GM20431 (cell line): ENCODE measurements around the gene FOXC2.

Experiments
- in situ Hi-C: fragments of 300-500 bp; cut with MseI, MboI; formaldehyde crosslinking; loops from one replicate; pipeline ENCODE4 v1.15.0; 2020; ENCODE audit warnings: low sequenced_read_pairs; ENCODE audit not compliant: unreplicated experiment

The FOXC2 gene

DNA sequence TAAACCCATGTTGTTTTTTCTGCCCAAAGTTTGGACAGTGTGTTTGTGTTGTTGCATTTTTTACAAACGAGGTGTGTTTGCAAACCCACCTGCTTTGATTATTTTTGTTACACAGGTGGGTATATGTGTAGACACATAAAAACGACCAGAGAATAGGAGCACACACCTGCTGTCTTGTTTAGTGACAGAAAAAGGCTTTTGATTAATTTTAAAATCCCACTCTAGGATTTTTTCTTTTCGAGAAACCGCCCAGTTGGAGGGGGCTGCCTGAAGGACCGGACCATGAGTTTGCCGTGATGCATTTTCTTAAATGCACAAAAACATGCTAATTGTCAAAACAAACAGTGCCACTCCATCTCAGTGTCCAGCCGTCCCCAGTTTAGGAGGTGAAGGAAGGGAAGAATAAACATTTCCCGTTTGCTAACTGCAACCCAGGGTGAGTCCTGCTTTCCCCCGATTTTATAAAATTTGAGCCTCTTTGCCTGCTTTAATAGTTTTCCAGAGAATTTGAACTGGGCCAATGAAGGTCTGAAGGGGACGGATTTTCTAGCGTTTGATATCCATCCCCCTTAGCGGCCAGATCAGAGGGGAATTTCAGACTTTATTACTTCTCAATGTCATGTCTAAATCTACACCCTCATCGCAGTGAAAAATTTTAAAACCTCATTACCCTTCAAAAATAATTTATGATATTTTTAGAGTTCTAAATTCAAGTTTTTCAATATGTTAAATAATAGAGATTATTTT, 3.2 kb downstream of the FOXC2 start:
- in situ Hi-C loops = loop anchor here (10.0 to 25.0 kb wide), 2 partner anchors 485 to 717 kb away; no protein-coding TSS in a partner anchor

GRCh38 chr16:86570558-86571529, 4.2 kb downstream of the FOXC2 start:
- in situ Hi-C loops = loop anchor here (25.0 kb wide), 1 partner anchor 716 kb away; no protein-coding TSS in a partner anchor

DNA sequence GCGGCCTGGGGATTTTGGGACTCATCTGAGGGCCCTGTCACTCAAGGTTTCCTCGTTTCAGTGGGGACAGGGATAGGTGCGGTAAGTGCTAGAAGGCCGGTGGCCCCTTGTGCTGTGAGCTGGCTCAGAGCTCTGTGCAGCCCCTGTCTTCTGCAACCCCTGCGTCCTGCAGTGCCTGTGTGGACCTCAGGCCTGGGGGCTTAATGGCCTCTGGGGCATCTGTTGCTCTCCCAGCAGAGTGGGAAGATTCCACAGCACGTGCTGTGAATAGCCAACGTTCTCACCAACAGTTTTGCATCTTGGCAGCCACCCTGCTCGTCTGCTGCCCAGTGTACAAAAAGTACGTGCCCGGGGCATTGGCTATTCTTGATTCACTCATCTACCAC, 4.9 kb downstream of the FOXC2 start:
- in situ Hi-C loops = loop anchor here (25.0 kb wide), 1 partner anchor 716 kb away; no protein-coding TSS in a partner anchor

GRCh38 chr16:86572041-86572521, 5.5 kb downstream of the FOXC2 start:
- in situ Hi-C loops = loop anchor here (25.0 kb wide), 1 partner anchor 715 kb away; no protein-coding TSS in a partner anchor

DNA sequence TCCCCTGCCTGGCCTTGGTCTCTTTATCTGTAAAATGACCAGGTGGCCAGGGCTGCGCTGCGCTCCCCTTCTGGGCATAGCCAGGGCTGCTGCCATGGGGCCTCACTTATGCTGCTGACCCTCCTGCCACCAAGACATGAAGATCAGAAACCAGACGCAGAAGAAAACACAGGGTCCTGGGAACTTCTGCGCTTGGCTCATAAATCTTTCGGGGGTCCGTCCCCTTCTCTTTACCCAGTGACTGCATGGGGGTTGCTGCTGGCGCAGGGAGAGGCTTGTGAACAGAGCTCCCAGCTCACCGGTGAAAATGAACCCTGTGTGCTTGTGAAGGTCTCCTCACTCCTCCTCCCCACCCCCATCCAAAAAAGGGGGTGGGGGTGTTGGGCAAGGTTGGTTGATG, 6.0 kb downstream of the FOXC2 start:
- in situ Hi-C loops = loop anchor here (25.0 kb wide), 1 partner anchor 715 kb away; no protein-coding TSS in a partner anchor

DNA sequence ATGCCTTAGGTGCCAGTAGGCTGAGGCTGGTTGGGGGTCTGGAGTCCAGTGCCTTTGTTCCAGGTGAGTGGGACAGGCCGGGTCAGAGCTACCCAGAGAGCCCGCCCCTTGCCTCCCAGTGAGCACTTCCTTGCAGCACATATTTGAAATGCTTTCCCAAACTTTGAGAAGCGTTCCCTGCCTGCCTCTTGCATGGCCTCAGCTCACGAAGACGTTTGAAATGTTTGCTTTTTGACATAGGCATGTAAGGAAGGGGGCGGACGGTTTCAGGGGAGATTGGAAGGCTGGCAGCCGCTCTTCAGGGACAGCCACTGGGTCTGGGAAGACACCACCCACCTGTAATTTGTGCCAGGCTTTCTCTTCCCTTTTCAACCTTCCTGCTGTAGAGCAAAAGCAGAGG, 6.6 kb downstream of the FOXC2 start:
- in situ Hi-C loops = loop anchor here (25.0 kb wide), 1 partner anchor 714 kb away; no protein-coding TSS in a partner anchor

- in situ Hi-C loops = loop anchor here (25.0 kb wide), 1 partner anchor 713 kb away; no protein-coding TSS in a partner anchor
These were observed 7.2 kb downstream of the FOXC2 start for GRCh38 chr16:86573646-86574508.

GRCh38 chr16:86574646-86575045, 8.0 kb downstream of the FOXC2 start:
- in situ Hi-C loops = loop anchor here (25.0 kb wide), 1 partner anchor 713 kb away; no protein-coding TSS in a partner anchor

GRCh38 chr16:86575095-86575685, 8.6 kb downstream of the FOXC2 start:
- in situ Hi-C loops = no loop called here

DNA sequence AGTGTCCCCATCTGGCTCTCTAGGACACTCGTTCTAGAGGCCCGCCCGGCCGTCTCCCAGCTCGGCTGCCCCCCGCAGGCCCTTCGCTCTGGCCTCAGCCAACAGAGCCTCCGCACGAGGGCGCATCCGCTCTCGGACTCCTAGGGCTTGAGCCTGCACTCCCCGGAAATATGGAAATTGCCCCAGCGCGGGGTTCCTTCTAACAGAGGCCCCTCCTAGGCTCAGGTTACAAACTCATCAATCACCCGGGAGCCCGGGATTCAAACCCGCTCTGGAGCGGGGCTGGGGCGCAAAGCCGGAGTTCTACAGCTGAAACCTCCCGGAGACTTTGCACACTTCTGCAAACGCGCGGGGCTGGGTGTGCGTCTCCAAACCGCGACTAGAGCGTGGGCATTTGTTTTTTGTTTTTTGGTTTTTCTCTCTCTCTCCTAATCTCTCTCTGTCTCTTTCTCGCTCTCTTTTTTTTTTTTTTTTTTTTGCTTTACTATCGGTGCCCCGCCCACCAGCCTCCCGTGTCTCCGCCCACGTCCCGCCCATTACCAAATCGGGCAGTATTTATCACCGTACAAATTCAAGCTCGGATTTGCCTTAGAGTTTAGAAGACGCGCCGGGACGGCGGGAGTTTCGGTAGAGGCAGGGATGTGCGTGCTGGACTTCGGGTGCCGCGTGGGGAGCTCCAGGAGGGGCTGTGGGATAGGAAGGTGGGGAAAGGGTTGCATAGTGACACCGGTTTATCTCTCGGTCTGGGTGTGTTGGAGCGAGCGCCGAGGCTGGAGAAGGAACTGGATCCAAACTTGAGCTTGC, 9.3 kb downstream of the FOXC2 start:
- in situ Hi-C loops = no loop called here

DNA sequence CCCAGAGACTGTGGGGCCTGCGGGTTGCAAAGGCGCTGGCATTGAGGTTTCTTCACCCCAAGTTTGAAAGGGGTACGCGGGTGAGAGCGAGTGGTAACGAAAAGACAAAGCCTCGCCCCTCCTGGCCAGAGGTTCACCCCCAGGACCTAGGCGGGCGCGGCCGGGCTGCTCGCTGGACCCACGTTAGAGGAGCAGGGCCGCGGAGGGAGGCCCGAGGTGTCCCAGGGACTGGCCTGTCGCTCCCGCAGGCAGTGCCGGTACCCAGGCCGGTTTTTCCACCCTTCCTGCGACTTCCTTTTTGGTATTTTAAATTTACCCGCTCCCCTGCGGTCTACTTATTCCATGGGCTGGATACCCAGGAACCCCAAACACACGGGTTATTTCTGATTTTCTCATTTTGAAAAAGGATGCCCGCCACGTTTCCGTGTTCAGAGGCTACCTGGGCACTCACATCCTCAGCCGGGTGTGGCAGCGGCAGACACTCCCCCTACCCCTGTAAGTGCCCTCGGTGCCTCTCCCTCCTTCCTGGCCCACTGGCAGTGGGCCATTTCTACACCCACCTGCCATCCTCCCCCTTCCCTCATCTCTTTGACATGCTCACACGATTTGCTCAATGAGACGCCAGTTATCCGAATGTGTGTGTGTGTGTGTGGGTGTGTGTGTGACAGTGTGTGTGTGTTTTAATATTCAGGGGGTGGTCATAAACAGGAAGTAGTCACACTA, 10.1 kb downstream of the FOXC2 start:
- in situ Hi-C loops = no loop called here

GRCh38 chr16:86577314-86577971, 10.8 kb downstream of the FOXC2 start:
- in situ Hi-C loops = no loop called here

GRCh38 chr16:86578061-86578599, 11.5 kb downstream of the FOXC2 start, which contains the start of gene FOXL1:
FOXL1 (plus strand) TSS chr16:86578549; CDS start chr16:86578724, 175 bp downstream.
- in situ Hi-C loops = no loop called here

DNA sequence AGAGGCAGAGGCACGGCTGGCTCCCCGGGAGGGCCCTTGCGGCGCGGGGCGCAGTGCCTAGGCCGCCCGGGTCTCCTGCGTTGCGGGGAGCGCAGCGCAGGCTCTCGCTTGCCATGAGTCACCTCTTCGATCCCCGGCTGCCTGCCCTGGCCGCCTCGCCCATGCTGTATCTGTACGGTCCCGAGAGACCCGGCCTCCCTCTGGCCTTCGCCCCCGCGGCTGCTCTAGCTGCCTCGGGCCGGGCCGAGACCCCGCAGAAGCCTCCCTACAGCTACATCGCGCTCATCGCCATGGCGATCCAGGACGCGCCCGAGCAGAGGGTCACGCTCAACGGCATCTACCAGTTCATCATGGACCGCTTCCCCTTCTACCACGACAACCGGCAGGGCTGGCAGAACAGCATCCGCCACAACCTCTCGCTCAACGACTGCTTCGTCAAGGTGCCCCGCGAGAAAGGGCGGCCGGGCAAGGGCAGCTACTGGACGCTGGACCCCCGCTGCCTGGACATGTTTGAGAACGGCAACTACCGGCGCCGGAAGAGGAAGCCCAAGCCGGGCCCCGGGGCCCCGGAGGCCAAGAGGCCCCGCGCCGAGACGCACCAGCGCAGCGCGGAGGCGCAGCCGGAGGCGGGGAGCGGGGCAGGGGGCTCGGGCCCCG, 12.1 kb downstream of the FOXC2 start:
- in situ Hi-C loops = no loop called here

- in situ Hi-C loops = no loop called here
These were observed 12.8 kb downstream of the FOXC2 start for GRCh38 chr16:86579268-86580062.
